Calu3 (cell line): ENCODE measurements around the gene KCNK4. TPM values are rescaled to one million over a fixed set of nuclear protein-coding genes. Genes with fewer than 3 reads are reported as not detected.

ENCODE experiments used
- Bru-seq: library from RNA; stranded (reverse); fragments of 400-500 nt; gene quantifications from one replicate; lab custom pipeline; 2021; lab: Mats Ljungman, UMichigan
- BruChase-seq, 2 experiments: library from RNA; stranded (reverse); fragments of 400-500 nt; gene quantifications; one replicate each; lab custom pipeline; 2021; lab: Mats Ljungman, UMichigan
- BruUV-seq: library from RNA; stranded (reverse); fragments of 400-500 nt; replicated peaks from 2 replicates; lab custom pipeline; 2021; lab: Mats Ljungman, UMichigan
- CTCF ChIA-PET: fragments of 300-600 bp; sonication (Branson Sonifier 250); formaldehyde crosslinking; loops from one replicate; lab custom pipeline; 2022; ENCODE audit warnings: antibody characterized with exemption; lab: Charles Lee
- DNase-seq: peaks from one replicate; pipeline ENCODE4 v3.0.0; 2022
- H3K27ac Mint-ChIP-seq: one replicate; pipeline ENCODE4 v1.8.0; 2022; ENCODE audit warnings: mixed read lengths; ENCODE audit not compliant: unreplicated experiment
- H3K27me3 Mint-ChIP-seq: one replicate; pipeline ENCODE4 v1.8.0; 2022; ENCODE audit warnings: mixed read lengths; ENCODE audit not compliant: unreplicated experiment
- H3K36me3 Mint-ChIP-seq: one replicate; pipeline ENCODE4 v1.8.0; 2022; ENCODE audit warnings: mild to moderate bottlenecking, moderate library complexity, mixed read lengths; ENCODE audit not compliant: insufficient read depth, unreplicated experiment
- H3K4me1 Mint-ChIP-seq: one replicate; pipeline ENCODE4 v1.8.0; 2022; ENCODE audit warnings: mild to moderate bottlenecking, low read depth, mixed read lengths; ENCODE audit not compliant: unreplicated experiment
- H3K4me3 Mint-ChIP-seq: one replicate; pipeline ENCODE4 v1.8.0; 2022; ENCODE audit warnings: mild to moderate bottlenecking, low read depth, moderate library complexity, mixed read lengths; ENCODE audit not compliant: unreplicated experiment
- H3K9me3 Mint-ChIP-seq: one replicate; pipeline ENCODE4 v1.8.0; 2022; ENCODE audit warnings: low read depth, mixed read lengths; ENCODE audit not compliant: unreplicated experiment
- intact Hi-C: fragments of 100-400 bp; cut with micrococcal nuclease; formaldehyde crosslinking; loops from one replicate; pipeline ENCODE4 v1.10.0; 2022; ENCODE audit not compliant: unreplicated experiment
- long read RNA-seq: library from polyadenylated mRNA; stranded (forward); transcript quantifications from one replicate; pipeline ENCODE4 v2.0.0, GENCODE V29; 2022
- total RNA-seq: library from RNA; stranded (reverse); gene quantifications from 2 replicates; pipeline ENCODE4 v1.2.3, GENCODE V29; 2022
- TF ChIP-seq, protein P1 (sequence below): fragments of 200-600 bp; IDR thresholded peaks from one replicate; pipeline ENCODE4 v1.8.0; 2022; ENCODE audit warnings: antibody characterized with exemption; ENCODE audit not compliant: unreplicated experiment

KCNK4 gene
- total RNA-seq (not detected in 2 replicates), Bru-seq, nascent RNA (not detected), BruChase-seq, experiment 1, labeled RNA remaining after a 6-hour chase (percentile 17 among the genes with signal in this experiment), BruChase-seq, experiment 2, labeled RNA remaining after a 2-hour chase (percentile 27 among the genes with signal in this experiment)
- long read RNA-seq: 0 reads

DNA sequence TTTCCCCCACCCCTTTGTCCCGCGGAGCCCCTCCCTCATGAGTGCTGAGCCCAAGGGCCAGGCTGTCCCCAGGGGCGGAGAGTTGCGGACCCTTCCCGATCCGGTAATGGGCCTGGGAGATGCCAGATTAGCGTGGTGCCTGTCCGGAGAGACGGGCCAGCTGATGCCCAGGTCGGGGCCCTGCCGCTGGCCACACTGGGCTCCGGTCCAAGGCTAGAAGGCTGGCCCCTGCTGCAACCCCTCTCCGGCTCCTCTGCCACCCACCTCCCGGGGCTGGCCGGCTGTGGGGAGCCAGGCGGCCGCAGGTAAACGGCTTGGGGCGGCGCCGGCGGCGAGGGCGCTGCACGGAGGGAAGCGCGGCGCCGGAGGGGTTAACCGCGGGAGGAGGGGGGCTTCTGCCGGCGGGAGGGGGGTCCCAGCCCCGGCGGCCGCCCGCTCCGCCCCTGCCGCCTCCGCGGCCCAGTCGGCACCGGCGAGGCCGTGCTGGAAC, at the start of gene KCNK4:
Gene KCNK4 (plus strand): TSS at position 41 of the 490 bp plus-strand sequence. CDS start 1,717 bp downstream, outside the sequence.
- no TSS peak for BruUV-seq
- intact Hi-C loops: no loop called here
- H3K4me1 Mint-ChIP-seq: peaks cover 15% of the 10 kb centered on the region
- TF ChIP-seq, protein P1, sequence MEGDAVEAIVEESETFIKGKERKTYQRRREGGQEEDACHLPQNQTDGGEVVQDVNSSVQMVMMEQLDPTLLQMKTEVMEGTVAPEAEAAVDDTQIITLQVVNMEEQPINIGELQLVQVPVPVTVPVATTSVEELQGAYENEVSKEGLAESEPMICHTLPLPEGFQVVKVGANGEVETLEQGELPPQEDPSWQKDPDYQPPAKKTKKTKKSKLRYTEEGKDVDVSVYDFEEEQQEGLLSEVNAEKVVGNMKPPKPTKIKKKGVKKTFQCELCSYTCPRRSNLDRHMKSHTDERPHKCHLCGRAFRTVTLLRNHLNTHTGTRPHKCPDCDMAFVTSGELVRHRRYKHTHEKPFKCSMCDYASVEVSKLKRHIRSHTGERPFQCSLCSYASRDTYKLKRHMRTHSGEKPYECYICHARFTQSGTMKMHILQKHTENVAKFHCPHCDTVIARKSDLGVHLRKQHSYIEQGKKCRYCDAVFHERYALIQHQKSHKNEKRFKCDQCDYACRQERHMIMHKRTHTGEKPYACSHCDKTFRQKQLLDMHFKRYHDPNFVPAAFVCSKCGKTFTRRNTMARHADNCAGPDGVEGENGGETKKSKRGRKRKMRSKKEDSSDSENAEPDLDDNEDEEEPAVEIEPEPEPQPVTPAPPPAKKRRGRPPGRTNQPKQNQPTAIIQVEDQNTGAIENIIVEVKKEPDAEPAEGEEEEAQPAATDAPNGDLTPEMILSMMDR: no peak
- no peak within 1 kb of the TSS for H3K27ac Mint-ChIP-seq
- peaks cover 12% of the 10 kb centered on the region for H3K36me3 Mint-ChIP-seq
- H3K9me3 Mint-ChIP-seq: no peaks in the 10 kb centered on the region
- H3K4me3 Mint-ChIP-seq: peak within 1 kb of the TSS; percentile 12
- CTCF ChIA-PET: interaction anchor here (1.2 kb wide), 1 partner anchor 7 kb away, joined by 3 read pairs; no protein-coding TSS in a partner anchor
- no peak for DNase-seq
- H3K27me3 Mint-ChIP-seq: peaks cover 70% of the 10 kb centered on the region

DNA sequence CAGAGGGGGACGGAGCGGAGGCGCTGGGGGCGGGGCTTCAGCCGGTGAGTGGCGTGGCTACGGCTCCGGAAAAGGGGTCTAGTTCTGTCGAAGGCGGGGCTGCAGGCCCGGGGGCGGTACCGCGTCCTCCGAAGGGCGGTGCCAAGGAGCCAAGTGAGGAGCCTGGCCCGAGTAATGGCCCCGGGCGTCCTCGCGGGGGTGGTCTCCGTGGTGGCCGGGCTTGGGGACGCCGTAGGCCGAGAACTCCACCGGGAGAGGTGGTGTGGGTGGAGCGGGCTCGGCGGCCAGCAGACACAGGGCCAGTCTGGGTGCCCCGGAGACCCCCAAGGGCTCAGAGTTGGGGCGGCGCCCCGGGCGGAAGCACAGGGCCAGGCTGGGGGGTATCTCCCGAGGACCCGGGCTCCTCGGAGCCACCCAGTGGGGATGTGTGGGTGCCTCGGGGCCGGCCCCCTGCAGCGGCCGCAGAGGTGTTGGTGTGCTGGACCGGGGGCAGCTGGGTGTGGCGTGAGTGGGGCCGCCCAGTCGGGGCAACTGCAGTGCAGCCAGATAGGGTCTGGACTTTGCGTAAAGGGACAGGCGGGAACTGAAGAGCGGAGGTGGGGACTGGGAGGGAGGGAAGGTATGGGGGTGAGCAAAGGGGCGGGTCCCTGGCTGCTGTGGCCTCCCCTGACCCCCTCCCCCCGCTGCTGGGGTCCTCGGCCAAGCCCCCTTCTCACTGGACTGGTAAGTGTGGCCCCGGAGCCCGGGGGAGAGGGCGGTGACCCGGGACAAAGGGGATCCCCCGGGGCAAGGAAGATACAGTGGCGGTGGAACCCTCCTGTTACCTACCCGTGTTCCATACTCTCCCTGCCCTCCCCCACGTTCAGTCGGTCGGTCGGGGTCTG, 49.4 kb upstream of the KCNK4 start:
- DNase-seq: peak; percentile 100
- Mint-ChIP-seq H3K4me1 (peaks cover 39% of the 10 kb centered on the region), H3K9me3 (no peaks in the 10 kb centered on the region), H3K27ac (peak overlapping the region; percentile 89), H3K36me3 (peaks cover 95% of the 10 kb centered on the region), H3K27me3 (no peaks in the 10 kb centered on the region), H3K4me3 (peak overlapping the region; percentile 96)
- CTCF ChIA-PET: interaction anchor here (1.1 kb wide), 2 partner anchors 10 to 27 kb away, joined by 3 to 8 read pairs; partner anchors contain the start of gene PLCB3
- BruUV-seq: no TSS peak
- intact Hi-C loops: loop anchor here (10.0 kb wide), 1 partner anchor 63 kb away; the partner anchor contains the start of genes CATSPERZ and ESRRA
- TF ChIP-seq, protein P1: peak; percentile 12

DNA sequence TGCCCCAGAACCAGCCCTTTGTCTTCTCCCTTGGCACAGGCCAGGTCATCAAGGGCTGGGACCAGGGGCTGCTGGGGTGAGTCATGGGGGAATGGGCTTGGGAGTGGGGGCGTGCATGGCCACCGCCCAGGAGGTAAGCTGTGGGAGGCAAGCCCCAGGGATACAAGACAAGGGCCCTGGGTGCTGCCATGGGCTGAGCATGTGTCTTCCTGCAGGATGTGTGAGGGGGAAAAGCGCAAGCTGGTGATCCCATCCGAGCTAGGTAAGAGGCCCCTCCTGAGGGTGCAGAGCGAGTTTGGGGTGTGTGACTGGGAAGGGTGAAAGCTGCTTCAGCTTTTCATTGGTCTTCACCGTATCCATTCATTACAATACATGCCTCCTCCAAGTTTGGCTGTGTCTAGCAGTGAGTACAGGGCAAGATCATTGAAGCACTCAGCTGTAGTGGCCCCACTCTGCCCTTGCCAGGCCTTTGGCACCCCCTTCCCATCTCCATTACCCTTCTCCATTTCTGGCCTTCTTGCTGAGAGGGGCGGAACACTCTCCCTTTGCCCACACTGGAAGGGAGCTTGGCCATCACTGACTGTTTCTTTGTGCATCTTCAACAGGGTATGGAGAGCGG, 47.8 kb upstream of the KCNK4 start:
- CTCF ChIA-PET: interaction anchor here (0.5 to 1.0 kb wide), 2 partner anchors 39 to 68 kb away, joined by 3 read pairs; no protein-coding TSS in a partner anchor
- H3K36me3 Mint-ChIP-seq: peaks cover 95% of the 10 kb centered on the region
- TF ChIP-seq, protein P1: no peak
- DNase-seq: no peak
- H3K4me1 Mint-ChIP-seq: peaks cover 37% of the 10 kb centered on the region
- BruUV-seq: TSS peak; percentile 4
- peak overlapping the region; percentile 83 for H3K27ac Mint-ChIP-seq
- H3K27me3 Mint-ChIP-seq: no peaks in the 10 kb centered on the region
- H3K4me3 Mint-ChIP-seq: peak overlapping the region; percentile 96
- intact Hi-C loops: loop anchor here (10.0 kb wide), 1 partner anchor 61 kb away; the partner anchor contains the start of genes CATSPERZ and ESRRA
- H3K9me3 Mint-ChIP-seq: no peaks in the 10 kb centered on the region

DNA sequence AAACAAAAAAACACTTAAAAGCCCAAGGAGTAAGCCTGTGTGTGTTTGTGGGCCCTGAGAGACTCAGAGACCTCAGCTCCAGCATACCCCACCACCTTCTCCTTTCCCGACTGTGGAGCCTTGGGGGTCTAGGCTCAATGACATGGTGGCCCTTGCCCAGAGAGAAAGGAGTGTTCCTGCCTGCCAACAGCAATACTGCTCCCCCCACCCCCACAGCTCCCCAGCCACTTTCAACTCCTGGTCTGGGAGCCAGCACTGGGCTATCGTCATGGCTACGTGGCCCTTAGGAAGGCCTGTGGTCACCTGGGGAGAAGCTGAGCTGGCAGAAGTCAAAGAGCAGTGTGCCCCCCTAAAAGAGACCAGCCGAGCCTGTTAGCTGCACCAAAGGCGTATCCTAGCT, 47.0 kb upstream of the KCNK4 start:
- H3K4me1 Mint-ChIP-seq: peaks cover 38% of the 10 kb centered on the region
- no peak for DNase-seq
- intact Hi-C loops: loop anchor here (10.0 kb wide), 1 partner anchor 61 kb away; the partner anchor contains the start of genes CATSPERZ and ESRRA
- peaks cover 98% of the 10 kb centered on the region for H3K36me3 Mint-ChIP-seq
- H3K4me3 Mint-ChIP-seq: peak overlapping the region; percentile 96
- TF ChIP-seq, protein P1: no peak
- no peaks in the 10 kb centered on the region for H3K9me3 Mint-ChIP-seq
- H3K27ac Mint-ChIP-seq: peak overlapping the region; percentile 83
- H3K27me3 Mint-ChIP-seq: no peaks in the 10 kb centered on the region
- CTCF ChIA-PET: interaction anchor here (0.5 kb wide), 1 partner anchor 69 kb away, joined by 3 read pairs; no protein-coding TSS in a partner anchor
- BruUV-seq: no TSS peak
